ENCODE measurements around the gene SSBP4. TPM values are rescaled to one million over a fixed set of nuclear protein-coding genes. Genes with fewer than 3 reads are reported as not detected.

The SSBP4 gene
- total and polyA plus RNA-seq, 2 of the 8 experiments (the other 6 are each of a cell fraction or from before 2014, with no cell fraction given), result 26.4 to 33.7 TPM

- Histone ChIP-seq H3K79me1 (ENCODE audit: low read depth, low read length) (peaks cover 19% of the 10 kb centered on the region), H2BK5ac (ENCODE audit: low read depth, low read length) (no peak overlapping the region), H2BK120ac (replicated peaks; ENCODE audit: low read depth, low read length) (no peak overlapping the region), H3K9me3 (ENCODE audit: insufficient read depth in 2 of 2, low read depth in 1 of 2, low read length in 1 of 2) (no peaks in the 10 kb centered on the region), H3K14ac (ENCODE audit: insufficient read length) (no peak overlapping the region), H2BK15ac (ENCODE audit: low read length) (no peak overlapping the region), H4K20me1 (replicated peaks in 1 of 2; ENCODE audit: control insufficient read depth in 1 of 2, insufficient read depth in 2 of 2, low read length in 2 of 2) (peaks cover 0 to 24% of the 10 kb centered on the region in 2 experiments), H4K8ac (ENCODE audit: extremely low read depth, insufficient read depth, low read length) (no peak overlapping the region), H3K18ac (ENCODE audit: extremely low read depth, low read length) (no peak overlapping the region), H2BK20ac (ENCODE audit: low read length) (no peak overlapping the region), H3K79me2 (ENCODE audit: control insufficient read depth in 1 of 2, insufficient read depth in 2 of 2, low read length in 2 of 2) (peaks cover 0 to 19% of the 10 kb centered on the region in 2 experiments; a peak in 1 of 4 replicates), H3K4me2 (ENCODE audit: insufficient read depth in 1 of 2, low read depth in 2 of 2, low read length in 2 of 2) (no peak overlapping the region), H3K23ac (ENCODE audit: insufficient read length) (no peak overlapping the region), H2AFZ (ENCODE audit: low read length) (no peak overlapping the region), H2AK5ac (ENCODE audit: low read depth, low read length) (peak overlapping the region; percentile 98; the same call in 1 of the 2 replicates), H3K9ac (replicated peaks in 1 of 4; ENCODE audit: extremely low read depth in 1 of 4, low read depth in 3 of 4, low read length in 3 of 4) (no peak overlapping the region), H3K56ac (replicated peaks; ENCODE audit: insufficient read length, low read depth, low read length) (no peak overlapping the region), H3K4me3 (ENCODE audit: extremely low read depth in 1 of 4, insufficient read depth in 2 of 4, low read depth in 3 of 4, low read length in 4 of 4) (no peak overlapping the region), H3K4me1 (replicated peaks in 1 of 4; ENCODE audit: control insufficient read depth in 3 of 4, insufficient read depth in 4 of 4, low read length in 3 of 4) (no peaks in the 10 kb centered on the region; a peak in 1 of 7 replicates), H4K5ac (ENCODE audit: insufficient read length, low read depth, low read length) (no peak overlapping the region), H3K23me2 (ENCODE audit: low read depth, low read length) (0 out of 2 replicates have a peak, but pooled peaks cover 4% of the 10 kb centered on the region), H2BK12ac (ENCODE audit: low read depth, low read length) (0 out of 2 replicates have a peak overlapping the region, but pooled peaks have one; percentile 39), H3K27ac (ENCODE audit: low read depth, low read length) (no peak overlapping the region), H3K36me3 (ENCODE audit: control insufficient read depth in 2 of 4, insufficient read depth in 4 of 4, low read length in 3 of 4) (no peaks in the 10 kb centered on the region), H3K27me3 (replicated peaks in 1 of 4; ENCODE audit: control insufficient read depth in 3 of 4, extremely low read depth in 1 of 4, insufficient read depth in 3 of 4, low read length in 3 of 4) (no peaks in the 10 kb centered on the region), H4K91ac (replicated peaks; ENCODE audit: insufficient read length, low read length) (no peak overlapping the region), H3K4ac (replicated peaks; ENCODE audit: insufficient read length, low read depth, low read length) (no peak overlapping the region)
- CTCF ChIA-PET (ENCODE audit: partially characterized antibody), result interaction anchor here (0.8 to 18.5 kb wide), 8 partner anchors 7 to 192 kb away, joined by 3 to 213 read pairs (median 4); no protein-coding TSS in a partner anchor
- WGBS, 2 experiments (ENCODE audit: extremely low coverage in 1 of 2, insufficient coverage in 1 of 2, insufficient read length in 1 of 2, insufficient replicate concordance in 2 of 2, low coverage in 1 of 2, low lambda C conversion rate in 2 of 2, missing lambda C conversion rate in 1 of 2), result 86% methylated on average over 13 of the region's 13 CpGs; no CpG with 5 or more reads in 1 of the 2 experiments
- DNase-seq (ENCODE audit: low read depth in 1 of 2, low spot score in 2 of 2), result no peak
- POLR2A ChIA-PET (ENCODE audit: partially characterized antibody), result interaction anchor here (1.0 kb wide), 1 partner anchor 199 kb away, joined by 3 read pairs; the partner anchor contains the start of gene JUND
- FAIRE-seq, result no peak
- TF ChIP-seq NRF1 (IDR thresholded peaks at IDR 0.05; ENCODE audit: low read depth, low read length), result no peak
- TF ChIP-seq, protein P1, sequence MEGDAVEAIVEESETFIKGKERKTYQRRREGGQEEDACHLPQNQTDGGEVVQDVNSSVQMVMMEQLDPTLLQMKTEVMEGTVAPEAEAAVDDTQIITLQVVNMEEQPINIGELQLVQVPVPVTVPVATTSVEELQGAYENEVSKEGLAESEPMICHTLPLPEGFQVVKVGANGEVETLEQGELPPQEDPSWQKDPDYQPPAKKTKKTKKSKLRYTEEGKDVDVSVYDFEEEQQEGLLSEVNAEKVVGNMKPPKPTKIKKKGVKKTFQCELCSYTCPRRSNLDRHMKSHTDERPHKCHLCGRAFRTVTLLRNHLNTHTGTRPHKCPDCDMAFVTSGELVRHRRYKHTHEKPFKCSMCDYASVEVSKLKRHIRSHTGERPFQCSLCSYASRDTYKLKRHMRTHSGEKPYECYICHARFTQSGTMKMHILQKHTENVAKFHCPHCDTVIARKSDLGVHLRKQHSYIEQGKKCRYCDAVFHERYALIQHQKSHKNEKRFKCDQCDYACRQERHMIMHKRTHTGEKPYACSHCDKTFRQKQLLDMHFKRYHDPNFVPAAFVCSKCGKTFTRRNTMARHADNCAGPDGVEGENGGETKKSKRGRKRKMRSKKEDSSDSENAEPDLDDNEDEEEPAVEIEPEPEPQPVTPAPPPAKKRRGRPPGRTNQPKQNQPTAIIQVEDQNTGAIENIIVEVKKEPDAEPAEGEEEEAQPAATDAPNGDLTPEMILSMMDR (IDR thresholded peaks at IDR 0.05; ENCODE audit: control extremely low read depth in 1 of 3, insufficient read depth in 1 of 3, low read depth in 1 of 3, low read length in 3 of 3), result no peak
These were observed 61.0 kb downstream of the SSBP4 start for GRCh38 chr19:18480006-18480691.

All from H1 (cell line).